MM.1S (cell line): ENCODE data around the gene FAM227B.

Source experiments
- DNase-seq: peaks from one replicate; pipeline ENCODE4 v3.0.0-alpha.2; 2015
- H2AFZ ChIP-seq: fragments of 300-600 bp; sonication (generic); 2 replicates; pipeline ENCODE4 v1.6.0; 2016; ENCODE audit warnings: antibody characterized with exemption, low read length
- H3F3A ChIP-seq: fragments of 300-600 bp; sonication (generic); 2 replicates; pipeline ENCODE4 v1.6.1; 2016; ENCODE audit warnings: mild to moderate bottlenecking, antibody characterized with exemption, low read length, moderate library complexity, mixed read lengths; ENCODE audit not compliant: insufficient read depth
- H3K27ac ChIP-seq: fragments of 300-600 bp; sonication (generic); 2 replicates; pipeline ENCODE4 v1.5.1; 2016; ENCODE audit warnings: mild to moderate bottlenecking, low read length
- H3K27me3 ChIP-seq: fragments of 300-600 bp; sonication (generic); replicated peaks from 2 replicates; pipeline ENCODE4 v1.6.0; 2016; ENCODE audit warnings: low read length; ENCODE audit not compliant: insufficient read depth
- H3K36me3 ChIP-seq: fragments of 300-600 bp; sonication (generic); replicated peaks from 2 replicates; pipeline ENCODE4 v1.6.1; 2016; ENCODE audit warnings: mild to moderate bottlenecking, low read length, mixed read lengths; ENCODE audit not compliant: insufficient read depth
- H3K4me1 ChIP-seq: fragments of 300-600 bp; sonication (generic); 2 replicates; pipeline ENCODE4 v1.6.1; 2016; ENCODE audit warnings: low read length, mixed read lengths
- H3K4me2 ChIP-seq: fragments of 300-600 bp; sonication (generic); 2 replicates; pipeline ENCODE4 v1.6.0; 2016; ENCODE audit warnings: low read depth, low read length
- H3K4me3 ChIP-seq: fragments of 300-600 bp; sonication (generic); 2 replicates; pipeline ENCODE4 v1.5.1; 2016; ENCODE audit warnings: low read length, mixed read lengths
- H3K79me2 ChIP-seq: fragments of 300-600 bp; sonication (generic); 2 replicates; pipeline ENCODE4 v1.6.1; 2016; ENCODE audit warnings: mixed run types, low read length, mixed read lengths
- H3K9ac ChIP-seq: fragments of 300-600 bp; sonication (generic); 2 replicates; pipeline ENCODE4 v1.6.1; 2016; ENCODE audit warnings: low read length, mixed read lengths
- H3K9me2 ChIP-seq: fragments of 300-600 bp; sonication (generic); replicated peaks from 2 replicates; pipeline ENCODE4 v1.6.1; 2016; ENCODE audit warnings: mild to moderate bottlenecking, low read length, mixed read lengths; ENCODE audit not compliant: insufficient read depth
- H3K9me3 ChIP-seq: fragments of 300-600 bp; sonication (generic); replicated peaks from 2 replicates; pipeline ENCODE4 v1.6.1; 2016; ENCODE audit warnings: mild to moderate bottlenecking, low read length, mixed read lengths; ENCODE audit not compliant: insufficient read depth
- H4K20me1 ChIP-seq: fragments of 300-600 bp; sonication (generic); 2 replicates; pipeline ENCODE4 v1.6.1; 2016; ENCODE audit warnings: mild to moderate bottlenecking, low read length, moderate library complexity, mixed read lengths; ENCODE audit not compliant: insufficient read depth
- EZH2 ChIP-seq: fragments of 300-600 bp; sonication (generic); optimal IDR thresholded peaks from 2 replicates; pipeline ENCODE3; 2017; ENCODE audit warnings: low read depth, mild to moderate bottlenecking, antibody characterized with exemption, low read length, mixed read lengths
- EZH2phosphoT487 ChIP-seq: fragments of 300-600 bp; sonication (generic); IDR thresholded peaks from 2 replicates; pipeline ENCODE4 v1.6.1; 2018; ENCODE audit warnings: antibody characterized with exemption, low read length
- TF ChIP-seq, protein P1 (sequence below): fragments of 300-600 bp; sonication (generic); IDR thresholded peaks from 2 replicates; pipeline ENCODE4 v1.5.1; 2016; ENCODE audit warnings: antibody characterized with exemption, low read length, mixed read lengths

FAM227B gene

DNA sequence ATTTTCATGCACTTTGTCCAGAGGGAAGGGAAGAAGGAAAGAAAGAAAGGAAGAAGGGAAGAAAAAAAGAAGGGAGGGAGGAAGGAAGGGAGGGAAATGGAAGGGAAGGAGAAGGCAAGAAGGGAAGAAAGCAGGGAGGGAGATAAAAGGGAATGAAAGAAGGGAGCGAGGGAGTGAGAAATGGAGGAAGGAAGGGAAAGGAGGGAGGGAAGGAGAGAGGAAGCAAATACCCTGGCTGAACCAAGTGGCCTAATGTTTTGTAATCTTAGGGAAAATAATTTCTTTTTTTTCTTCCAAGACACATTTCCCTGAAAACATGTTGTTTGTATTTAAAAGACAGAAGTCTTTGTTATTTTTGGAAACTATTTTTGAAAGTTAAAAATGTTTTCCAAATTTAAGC, 36.1 kb upstream of the FAM227B start:
- Histone ChIP-seq H3F3A (no peaks in the 10 kb centered on the region), H4K20me1 (no peaks in the 10 kb centered on the region), H3K27me3 (no peaks in the 10 kb centered on the region), H3K9ac (no peak overlapping the region), H3K9me3 (no peaks in the 10 kb centered on the region), H2AFZ (no peak overlapping the region), H3K9me2 (no peaks in the 10 kb centered on the region), H3K79me2 (no peaks in the 10 kb centered on the region), H3K4me3 (no peak overlapping the region), H3K36me3 (no peaks in the 10 kb centered on the region), H3K4me1 (no peaks in the 10 kb centered on the region), H3K27ac (no peak overlapping the region), H3K4me2 (no peak overlapping the region)
- TF ChIP-seq, protein P1, sequence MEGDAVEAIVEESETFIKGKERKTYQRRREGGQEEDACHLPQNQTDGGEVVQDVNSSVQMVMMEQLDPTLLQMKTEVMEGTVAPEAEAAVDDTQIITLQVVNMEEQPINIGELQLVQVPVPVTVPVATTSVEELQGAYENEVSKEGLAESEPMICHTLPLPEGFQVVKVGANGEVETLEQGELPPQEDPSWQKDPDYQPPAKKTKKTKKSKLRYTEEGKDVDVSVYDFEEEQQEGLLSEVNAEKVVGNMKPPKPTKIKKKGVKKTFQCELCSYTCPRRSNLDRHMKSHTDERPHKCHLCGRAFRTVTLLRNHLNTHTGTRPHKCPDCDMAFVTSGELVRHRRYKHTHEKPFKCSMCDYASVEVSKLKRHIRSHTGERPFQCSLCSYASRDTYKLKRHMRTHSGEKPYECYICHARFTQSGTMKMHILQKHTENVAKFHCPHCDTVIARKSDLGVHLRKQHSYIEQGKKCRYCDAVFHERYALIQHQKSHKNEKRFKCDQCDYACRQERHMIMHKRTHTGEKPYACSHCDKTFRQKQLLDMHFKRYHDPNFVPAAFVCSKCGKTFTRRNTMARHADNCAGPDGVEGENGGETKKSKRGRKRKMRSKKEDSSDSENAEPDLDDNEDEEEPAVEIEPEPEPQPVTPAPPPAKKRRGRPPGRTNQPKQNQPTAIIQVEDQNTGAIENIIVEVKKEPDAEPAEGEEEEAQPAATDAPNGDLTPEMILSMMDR, result no peak
- TF ChIP-seq EZH2phosphoT487, result no peak
- TF ChIP-seq EZH2, result no peak
- DNase-seq, result no peak

DNA sequence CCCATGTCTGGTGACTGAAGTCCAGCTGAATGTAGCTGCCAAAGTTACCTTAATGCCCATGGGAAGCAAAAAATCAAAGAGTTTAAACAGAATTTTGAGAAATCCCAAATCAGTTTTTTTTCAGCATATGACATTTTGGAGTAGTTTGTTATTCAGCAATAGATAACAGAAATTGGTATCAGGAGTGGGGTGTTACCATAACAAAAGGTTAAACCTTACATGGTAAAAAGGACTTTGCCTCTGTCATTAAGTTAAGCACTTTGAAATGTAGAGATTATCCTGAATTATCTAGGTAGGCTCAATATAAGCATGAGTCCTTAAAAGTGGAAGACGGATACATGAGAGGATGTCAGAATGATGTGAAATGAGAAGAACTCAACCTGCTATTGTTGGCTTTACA, 32.3 kb upstream of the FAM227B start:
- H3K4me1 ChIP-seq, result no peaks in the 10 kb centered on the region
- no peak for DNase-seq
- H3K4me2 ChIP-seq, result no peak overlapping the region
- TF ChIP-seq EZH2, result no peak
- TF ChIP-seq, protein P1, result no peak
- H3K9me2 ChIP-seq, result no peaks in the 10 kb centered on the region
- H3K79me2 ChIP-seq, result no peaks in the 10 kb centered on the region
- no peaks in the 10 kb centered on the region for H3K36me3 ChIP-seq
- no peaks in the 10 kb centered on the region for H3F3A ChIP-seq
- H2AFZ ChIP-seq, result no peak overlapping the region
- no peak overlapping the region for H3K27ac ChIP-seq
- H3K9ac ChIP-seq, result no peak overlapping the region
- no peaks in the 10 kb centered on the region for H3K9me3 ChIP-seq
- H3K27me3 ChIP-seq, result no peaks in the 10 kb centered on the region
- no peaks in the 10 kb centered on the region for H4K20me1 ChIP-seq
- H3K4me3 ChIP-seq, result no peak overlapping the region

DNA sequence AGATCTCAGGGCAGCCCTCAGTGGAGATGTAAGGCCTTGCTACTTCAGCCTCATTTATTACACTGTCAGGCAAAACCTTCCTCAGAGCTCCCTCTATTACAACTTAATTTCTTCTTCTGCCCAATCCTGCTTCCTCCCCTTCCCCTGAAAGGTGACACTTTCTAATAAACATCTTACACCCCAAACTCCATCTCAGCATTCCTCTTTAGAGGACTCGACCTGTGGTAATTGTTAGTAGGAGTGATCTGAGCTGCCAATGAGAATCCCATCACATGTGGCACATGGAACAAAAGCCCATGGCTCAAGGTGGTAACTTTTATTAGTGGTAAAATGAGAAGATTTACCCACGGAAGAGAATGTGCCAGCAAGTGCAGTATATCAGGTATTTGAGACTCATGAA, 30.1 kb upstream of the FAM227B start:
- Histone ChIP-seq H3K9me2 (no peaks in the 10 kb centered on the region), H3K36me3 (no peaks in the 10 kb centered on the region), H3K79me2 (no peaks in the 10 kb centered on the region), H3K4me3 (no peak overlapping the region), H3K27me3 (no peaks in the 10 kb centered on the region), H2AFZ (no peak overlapping the region), H4K20me1 (no peaks in the 10 kb centered on the region), H3K4me1 (no peaks in the 10 kb centered on the region), H3K9ac (no peak overlapping the region), H3K27ac (no peak overlapping the region), H3K9me3 (no peaks in the 10 kb centered on the region), H3F3A (no peaks in the 10 kb centered on the region), H3K4me2 (no peak overlapping the region)
- no peak for DNase-seq
- TF ChIP-seq EZH2phosphoT487 (no peak), EZH2 (no peak)
- TF ChIP-seq, protein P1, result no peak

DNA sequence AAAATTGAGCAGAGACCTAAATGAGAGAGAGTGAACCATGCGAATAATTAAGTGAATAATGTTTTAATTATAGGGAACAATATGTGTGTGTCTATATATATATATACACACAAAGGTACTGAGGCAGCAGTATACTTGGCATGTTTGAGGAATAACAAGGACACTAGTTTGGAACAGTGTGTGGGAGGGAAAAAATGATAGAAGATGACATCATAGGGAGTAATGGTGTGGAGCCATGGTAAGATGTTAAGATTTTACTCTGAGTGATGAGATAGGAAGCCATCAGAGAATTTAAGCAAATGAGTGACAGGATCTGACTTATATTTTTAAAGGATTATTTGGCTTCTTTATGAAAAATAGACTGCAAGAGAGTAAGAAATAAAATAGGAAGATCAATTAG, 29.4 kb upstream of the FAM227B start:
- Histone ChIP-seq H3K4me3 (no peak overlapping the region), H3K36me3 (no peaks in the 10 kb centered on the region), H3K27ac (no peak overlapping the region), H3K4me1 (no peaks in the 10 kb centered on the region), H4K20me1 (no peaks in the 10 kb centered on the region), H3F3A (no peaks in the 10 kb centered on the region), H3K27me3 (no peaks in the 10 kb centered on the region), H3K79me2 (no peaks in the 10 kb centered on the region), H3K9ac (no peak overlapping the region), H3K9me3 (no peaks in the 10 kb centered on the region), H3K9me2 (no peaks in the 10 kb centered on the region), H2AFZ (no peak overlapping the region), H3K4me2 (no peak overlapping the region)
- no peak for TF ChIP-seq EZH2phosphoT487
- no peak for TF ChIP-seq EZH2
- TF ChIP-seq, protein P1, result no peak
- no peak for DNase-seq
